T-cell (primary cell): ENCODE measurements around the gene SHC4. TPM values are rescaled to one million over a fixed set of nuclear protein-coding genes. Genes with fewer than 3 reads are reported as not detected.

ENCODE experiments used
- ATAC-seq, 4 experiments: fragments of 200-7000 bp in 3 of 4; fragments of 150-1000 bp in 1 of 4; cut with Tn5 transposase; replicated peaks in 1 of 4; 1 replicate in 3 of 4; 2 replicates in 1 of 4; pipeline ENCODE4 v1.10.0; 2021; ENCODE audit warnings: moderate library complexity in 3 of 4, mild to moderate bottlenecking in 2 of 4, moderate number of reproducible peaks in 1 of 4
- CTCF ChIA-PET, 2 donors: fragments of 300-600 bp; sonication (Branson Sonifier 250); formaldehyde crosslinking; loops; one replicate each; lab custom pipeline; 2022; ENCODE audit warnings: antibody characterized with exemption in 2 of 2; lab: Charles Lee
- POLR2A ChIA-PET, 2 donors: fragments of 300-600 bp; sonication (Branson Sonifier 250); formaldehyde crosslinking; loops; one replicate each; lab custom pipeline; 2022; ENCODE audit warnings: antibody characterized with exemption in 2 of 2; lab: Charles Lee
- DNase-seq, 35 experiments: peaks; one replicate each; pipeline versions ENCODE4 v3.0.0 to v3.0.0-alpha.2; 2013 to 2023
- H3K27ac ChIP-seq: one replicate; pipeline ENCODE4 v1.5.1; 2013; ENCODE audit warnings: low read length
- H3K27me3 ChIP-seq, 2 experiments: replicated peaks in 1 of 2; 1 replicate in 1 of 2; 2 replicates in 1 of 2; pipeline versions ENCODE4 v1.6.1 to v1.7.0; 2013; ENCODE audit warnings: low read length in 1 of 2, mixed read lengths in 1 of 2; ENCODE audit not compliant: control insufficient read depth in 2 of 2, insufficient read depth in 2 of 2; ENCODE audit errors: extremely low read depth in 1 of 2
- H3K36me3 ChIP-seq, 2 donors: 1 replicate in 1 of 2; 2 replicates in 1 of 2; pipeline versions ENCODE4 v1.6.1 to v1.7.0; 2013; ENCODE audit warnings: low read length in 1 of 2; ENCODE audit not compliant: control insufficient read depth in 2 of 2, insufficient read depth in 1 of 2; ENCODE audit errors: extremely low read depth in 1 of 2
- H3K4me1 ChIP-seq, 2 experiments: 1 replicate in 1 of 2; 2 replicates in 1 of 2; pipeline versions ENCODE4 v1.6.1 to v1.7.0; 2013; ENCODE audit warnings: low read length in 2 of 2, mixed read lengths in 1 of 2; ENCODE audit not compliant: insufficient read depth in 2 of 2, control insufficient read depth in 1 of 2; ENCODE audit errors: extremely low read depth in 1 of 2
- H3K4me3 ChIP-seq, 2 donors: 1 replicate in 1 of 2; 2 replicates in 1 of 2; pipeline versions ENCODE4 v1.5.1 to v1.7.0; 2013; ENCODE audit warnings: mild to moderate bottlenecking in 2 of 2, low read length in 1 of 2, moderate library complexity in 1 of 2; ENCODE audit not compliant: control insufficient read depth in 1 of 2; ENCODE audit errors: extremely low read depth in 1 of 2
- H3K9me3 ChIP-seq: 2 replicates; pipeline ENCODE4 v1.7.0; 2013
- H3K27ac Mint-ChIP-seq, 2 donors: one replicate each; pipeline ENCODE4 v1.8.0; 2020 to 2021; ENCODE audit warnings: mild to moderate bottlenecking in 2 of 2, mixed read lengths in 2 of 2
- H3K27me3 Mint-ChIP-seq, 2 donors: one replicate each; pipeline ENCODE4 v1.8.0; 2021 to 2022; ENCODE audit warnings: mixed read lengths in 2 of 2
- H3K36me3 Mint-ChIP-seq: one replicate; pipeline ENCODE4 v1.8.0; 2021; ENCODE audit warnings: mixed read lengths
- H3K4me1 Mint-ChIP-seq, 3 donors: one replicate each; pipeline ENCODE4 v1.8.0; 2020 to 2022; ENCODE audit warnings: mixed read lengths in 3 of 3, mild to moderate bottlenecking in 1 of 3
- H3K4me3 Mint-ChIP-seq, 3 donors: one replicate each; pipeline ENCODE4 v1.8.0; 2020 to 2022; ENCODE audit warnings: mild to moderate bottlenecking in 3 of 3, mixed read lengths in 3 of 3, moderate library complexity in 3 of 3
- H3K9me3 Mint-ChIP-seq, 3 donors: one replicate each; pipeline ENCODE4 v1.8.0; 2020 to 2022; ENCODE audit warnings: mixed read lengths in 3 of 3
- WGBS: methylation state at CpG from one replicate; pipeline ENCODE4 v1.1.5; 2013; ENCODE audit warnings: missing lambda C conversion rate; ENCODE audit not compliant: insufficient coverage; 5-methylcytosine and 5-hydroxymethylcytosine counted together
- total RNA-seq, 35 experiments: library from RNA in 6 of 35; stranded (reverse) in 6 of 35; fragments of 120-200 nt in 1 of 35; gene quantifications; one replicate each; pipeline versions ENCODE4 v1.2.1 to v1.2.4 and lab custom pipeline; 2013 to 2026

The SHC4 gene
- total RNA-seq, 5 donors from 2014 or later (not counting 1 experiment from before 2014, with no cell fraction given), result 0.13 to 0.88 (median 0.19) TPM

GRCh38 chr15:48814286-48814685 lies 149.4 kb downstream of the SHC4 start:
- no CpG with 5 or more reads among the region's 2 CpGs for WGBS
- Mint-ChIP-seq H3K4me1 (peaks cover 13 to 21% (median 19%) of the 10 kb centered on the region in 3 donors), H3K36me3 (no peaks in the 10 kb centered on the region)

GRCh38 chr15:48811325-48811958 lies 152.3 kb downstream of the SHC4 start:
- H3K36me3 Mint-ChIP-seq, result no peaks in the 10 kb centered on the region
- WGBS, result 0% methylated on average over 15 of the region's 25 CpGs
- H3K4me3 ChIP-seq, result peak overlapping the region; percentile 78 to 90
- peaks cover 10 to 12% of the 10 kb centered on the region in 2 experiments for H3K4me1 ChIP-seq
- H3K27ac Mint-ChIP-seq, result peak overlapping the region; percentile 37 to 77
- H3K4me3 Mint-ChIP-seq, result peak overlapping the region; percentile 81 to 97 (median 94)
- no peak overlapping the region for H3K27ac ChIP-seq
- POLR2A ChIA-PET, result interaction anchor here (0.6 to 2.2 kb wide), 2 partner anchors 9 to 66 kb away, joined by 4 to 11 read pairs; partner anchors contain the start of gene EID1 (in 1 of the 2)
- peaks cover 5% of the 10 kb centered on the region in 2 donors for H3K27me3 Mint-ChIP-seq
- no peaks in the 10 kb centered on the region for H3K36me3 ChIP-seq
- no peaks in the 10 kb centered on the region for H3K9me3 ChIP-seq
- H3K4me1 Mint-ChIP-seq, result peaks cover 20 to 35% (median 29%) of the 10 kb centered on the region in 3 donors
- peaks cover 0 to 2% of the 10 kb centered on the region in 2 experiments for H3K27me3 ChIP-seq
- no peak for ATAC-seq
- H3K9me3 Mint-ChIP-seq, result no peaks in the 10 kb centered on the region
- CTCF ChIA-PET, result interaction anchor here in 1 of 2 donors (0.6 to 1.6 kb wide), 8 partner anchors 11 to 1541 kb away, joined by 3 to 13 read pairs (median 4); partner anchors contain the start of genes COPS2 and EID1
- peak in 1 of 35 experiments; percentile 0 for DNase-seq

More at GRCh38 chr15:48814286-48814685, 149.4 kb downstream of the SHC4 start:
- no peak overlapping the region for H3K27ac Mint-ChIP-seq
- Histone ChIP-seq H3K27ac (no peak overlapping the region), H3K9me3 (no peaks in the 10 kb centered on the region), H3K36me3 (no peaks in the 10 kb centered on the region), H3K4me1 (peaks cover 10 to 12% of the 10 kb centered on the region in 2 experiments), H3K4me3 (no peak overlapping the region), H3K27me3 (peaks cover 0 to 2% of the 10 kb centered on the region in 2 experiments)
- H3K9me3 Mint-ChIP-seq, result no peaks in the 10 kb centered on the region
- H3K27me3 Mint-ChIP-seq, result peaks cover 5% of the 10 kb centered on the region in 2 donors
- DNase-seq (no peak), ATAC-seq (no peak)
- no peak overlapping the region for H3K4me3 Mint-ChIP-seq
- CTCF ChIA-PET, result interaction anchor here (0.6 to 1.1 kb wide), 2 partner anchors 47 to 1838 kb away, joined by 3 to 4 read pairs; no protein-coding TSS in a partner anchor
- POLR2A ChIA-PET, result no interaction called here

- peaks cover 0 to 2% of the 10 kb centered on the region in 2 experiments for H3K27me3 ChIP-seq
- peak within 1 kb of the TSS; percentile 35 for H3K27ac ChIP-seq
- Mint-ChIP-seq H3K27ac (peak within 1 kb of the TSS; percentile 70 to 87), H3K4me3 (peak within 1 kb of the TSS; percentile 81 to 97 (median 94)), H3K4me1 (peaks cover 22 to 39% (median 32%) of the 10 kb centered on the region in 3 donors), H3K36me3 (no peaks in the 10 kb centered on the region), H3K9me3 (no peaks in the 10 kb centered on the region), H3K27me3 (peaks cover 5% of the 10 kb centered on the region in 2 donors)
- ChIA-PET CTCF (interaction anchor here in 1 of 2 donors (0.6 to 1.6 kb wide), 10 partner anchors 10 to 1614 kb away, joined by 3 to 13 read pairs (median 4); partner anchors contain the start of genes COPS2 and EID1), POLR2A (interaction anchor here (0.6 to 2.2 kb wide), 4 partner anchors 9 to 810 kb away, joined by 3 to 11 read pairs (median 4); partner anchors contain the start of genes DTWD1 (in 1 of the 2), EID1 (in 1 of the 2) and FAM227B (in 1 of the 2))
- peak; percentile 94 to 99 (median 97) for DNase-seq
- no peaks in the 10 kb centered on the region for H3K9me3 ChIP-seq
- no peaks in the 10 kb centered on the region for H3K36me3 ChIP-seq
- H3K4me3 ChIP-seq, result peak within 1 kb of the TSS; percentile 78 to 90
- ATAC-seq, result peak; percentile 94 to 99 (median 96)
- 1% methylated on average over 50 of the region's 51 CpGs for WGBS
- peaks cover 10 to 12% of the 10 kb centered on the region in 2 experiments for H3K4me1 ChIP-seq
Observed at GRCh38 chr15:48810414-48811324, 153.1 kb downstream of the SHC4 start, which contains the start of gene CEP152. TSS of gene CEP152 (minus strand) at chr15:48811069. CDS start at chr15:48805649, 5,420 bp downstream.

- peaks cover 3 to 6% of the 10 kb centered on the region in 2 experiments for H3K4me1 ChIP-seq
- Mint-ChIP-seq H3K9me3 (no peaks in the 10 kb centered on the region), H3K4me1 (peaks cover 19 to 27% (median 27%) of the 10 kb centered on the region in 3 donors), H3K27ac (no peak overlapping the region), H3K27me3 (no peaks in the 10 kb centered on the region), H3K36me3 (peaks cover 16% of the 10 kb centered on the region), H3K4me3 (no peak overlapping the region)
- DNase-seq (no peak), ATAC-seq (no peak)
- H3K4me3 ChIP-seq, result no peak overlapping the region
- CTCF ChIA-PET, result interaction anchor here in 1 of 2 donors (0.6 to 0.8 kb wide), 2 partner anchors 200 to 1549 kb away, joined by 3 read pairs; partner anchors contain the start of gene GABPB1
- no peak overlapping the region for H3K27ac ChIP-seq
- H3K9me3 ChIP-seq, result no peaks in the 10 kb centered on the region
- POLR2A ChIA-PET, result no interaction called here
- no peaks in the 10 kb centered on the region for H3K27me3 ChIP-seq
- H3K36me3 ChIP-seq, result no peaks in the 10 kb centered on the region
- 82% methylated on average over 2 of the region's 2 CpGs for WGBS
Observed at GRCh38 chr15:48806151-48806550, 157.6 kb downstream of the SHC4 start.

- Mint-ChIP-seq H3K9me3 (no peaks in the 10 kb centered on the region), H3K4me1 (peaks cover 20 to 28% (median 27%) of the 10 kb centered on the region in 3 donors), H3K27me3 (no peaks in the 10 kb centered on the region), H3K4me3 (no peak overlapping the region), H3K27ac (no peak overlapping the region), H3K36me3 (peaks cover 16% of the 10 kb centered on the region)
- Histone ChIP-seq H3K27me3 (no peaks in the 10 kb centered on the region), H3K27ac (no peak overlapping the region), H3K36me3 (no peaks in the 10 kb centered on the region), H3K4me1 (peaks cover 3 to 6% of the 10 kb centered on the region in 2 experiments), H3K9me3 (no peaks in the 10 kb centered on the region), H3K4me3 (no peak overlapping the region)
- no peak for ATAC-seq
- WGBS, result no CpG with 5 or more reads among the region's 2 CpGs
- ChIA-PET POLR2A (no interaction called here), CTCF (interaction anchor here in 1 of 2 donors (0.8 kb wide), 1 partner anchor 1549 kb away, joined by 3 read pairs; the partner anchor contains the start of gene GABPB1)
- DNase-seq, result no peak
Observed at GRCh38 chr15:48805591-48805990, 158.1 kb downstream of the SHC4 start.
